Breast epithelium (tissue), 4 donors: ENCODE results near the gene NR4A1. TPM values are rescaled to one million over a fixed set of nuclear protein-coding genes. Genes with fewer than 3 reads are reported as not detected.

Source experiments
- DNase-seq, 2 donors: peaks; one replicate each; pipeline ENCODE4 v3.0.0-alpha.2; 2019; ENCODE audit warnings: low spot score in 2 of 2
- H3K27ac ChIP-seq, 2 donors: fragments of 200-600 bp; sonication (generic) in 1 of 2; one replicate each; pipeline ENCODE4 v1.5.1; 2016 to 2019; ENCODE audit warnings: mild to moderate bottlenecking in 1 of 2
- H3K27me3 ChIP-seq, 2 donors: fragments of 200-600 bp; sonication (generic) in 1 of 2; one replicate each; pipeline versions ENCODE4 v1.5.1 to v1.6.0; 2017 to 2019; ENCODE audit warnings: control low read depth in 1 of 2, mild to moderate bottlenecking in 1 of 2
- H3K36me3 ChIP-seq: fragments of 200-600 bp; one replicate; pipeline ENCODE4 v1.5.1; 2019
- H3K4me1 ChIP-seq, 2 donors: fragments of 200-600 bp; sonication (generic); one replicate each; pipeline ENCODE4 v1.5.1; 2016 to 2019; ENCODE audit warnings: control low read depth in 1 of 2
- H3K4me3 ChIP-seq, 3 donors: fragments of 200-600 bp; sonication (generic); 1 replicate in 2 of 3; 2 replicates in 1 of 3; pipeline ENCODE4 v1.5.1; 2016 to 2019; ENCODE audit warnings: mild to moderate bottlenecking in 3 of 3, moderate library complexity in 2 of 3
- H3K9me3 ChIP-seq, 2 donors: fragments of 200-600 bp; sonication (generic) in 1 of 2; one replicate each; pipeline ENCODE4 v1.5.1; 2016 to 2019; ENCODE audit warnings: control low read depth in 1 of 2
- POLR2A ChIP-seq: fragments of 450-650 bp; IDR thresholded peaks from one replicate; pipeline ENCODE4 v1.6.1; 2016; ENCODE audit warnings: antibody characterized with exemption, mild to moderate bottlenecking, moderate library complexity
- POLR2AphosphoS5 ChIP-seq, 3 donors: sonication (generic); formaldehyde crosslinking; IDR thresholded peaks; one replicate each; pipeline ENCODE4 v1.6.1; 2017; ENCODE audit warnings: antibody characterized with exemption in 3 of 3
- intact Hi-C: fragments of 100-400 bp; cut with DNase I; formaldehyde crosslinking; loops from one replicate; pipeline ENCODE4 v1.15.1; 2023; ENCODE audit warnings: low total_unique reads
- total RNA-seq, 3 donors: library from RNA; depleted of rRNA; stranded (reverse); fragments of >200 nt; gene quantifications; one replicate each; pipeline ENCODE4 v1.1.0, GENCODE V29; 2016
- TF ChIP-seq, protein P1 (sequence below), 3 donors: fragments of 450-650 bp; IDR thresholded peaks; one replicate each; pipeline ENCODE4 v1.5.1; 2016 to 2017; ENCODE audit warnings: antibody characterized with exemption in 3 of 3, mild to moderate bottlenecking in 3 of 3, moderate library complexity in 3 of 3

The NR4A1 gene
- total RNA-seq, 3 donors from 2014 or later: 35.7 to 154 (median 66.2) TPM

DNA sequence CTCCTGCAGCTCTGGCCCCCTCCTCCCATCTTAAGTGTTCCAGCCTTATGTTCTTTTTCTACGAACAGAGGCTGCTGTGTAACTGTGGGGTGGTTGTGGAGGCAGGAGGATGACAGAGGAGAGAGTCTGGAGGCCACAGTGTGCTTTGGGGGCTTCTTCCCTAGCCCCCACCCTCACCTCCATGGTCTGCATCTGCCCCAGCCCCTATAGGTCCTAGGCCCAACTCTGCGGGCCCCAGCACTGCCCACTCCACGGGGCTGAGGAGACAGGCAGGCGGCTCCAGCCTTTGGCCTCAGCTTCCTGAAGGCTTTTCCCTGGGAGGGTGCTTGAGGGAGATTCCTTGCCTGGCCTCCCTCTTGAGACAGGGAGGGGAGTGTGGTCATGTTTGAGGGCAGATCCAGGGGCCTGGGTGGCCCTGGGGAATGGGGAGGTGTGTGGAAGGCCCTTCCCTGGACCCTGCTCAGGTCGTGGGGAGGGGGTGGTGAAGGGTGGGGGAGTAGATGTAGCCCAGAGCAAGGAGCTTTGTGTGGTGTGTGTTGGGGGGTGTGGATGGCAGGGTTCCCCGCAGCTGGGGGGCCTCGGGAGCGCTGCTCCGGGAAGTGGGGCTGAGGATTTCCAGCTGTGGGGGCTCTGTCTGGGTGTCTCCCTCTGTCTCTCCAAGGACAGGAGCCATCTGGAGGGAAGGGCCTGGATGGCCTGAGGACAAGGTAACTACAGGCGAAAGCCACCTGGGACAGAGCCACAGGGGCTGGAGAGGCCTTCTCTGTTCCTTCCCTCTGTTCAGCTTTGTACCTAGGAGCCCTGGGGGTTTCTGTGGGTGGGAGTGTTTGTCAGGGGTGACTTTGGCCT is 29.4 kb downstream of the NR4A1 start:
- no peak overlapping the region for H3K4me3 ChIP-seq
- no peaks in the 10 kb centered on the region for H3K9me3 ChIP-seq
- intact Hi-C loops: loop anchor here (5.0 kb wide), 1 partner anchor 53 kb away; no protein-coding TSS in a partner anchor
- TF ChIP-seq, protein P1, sequence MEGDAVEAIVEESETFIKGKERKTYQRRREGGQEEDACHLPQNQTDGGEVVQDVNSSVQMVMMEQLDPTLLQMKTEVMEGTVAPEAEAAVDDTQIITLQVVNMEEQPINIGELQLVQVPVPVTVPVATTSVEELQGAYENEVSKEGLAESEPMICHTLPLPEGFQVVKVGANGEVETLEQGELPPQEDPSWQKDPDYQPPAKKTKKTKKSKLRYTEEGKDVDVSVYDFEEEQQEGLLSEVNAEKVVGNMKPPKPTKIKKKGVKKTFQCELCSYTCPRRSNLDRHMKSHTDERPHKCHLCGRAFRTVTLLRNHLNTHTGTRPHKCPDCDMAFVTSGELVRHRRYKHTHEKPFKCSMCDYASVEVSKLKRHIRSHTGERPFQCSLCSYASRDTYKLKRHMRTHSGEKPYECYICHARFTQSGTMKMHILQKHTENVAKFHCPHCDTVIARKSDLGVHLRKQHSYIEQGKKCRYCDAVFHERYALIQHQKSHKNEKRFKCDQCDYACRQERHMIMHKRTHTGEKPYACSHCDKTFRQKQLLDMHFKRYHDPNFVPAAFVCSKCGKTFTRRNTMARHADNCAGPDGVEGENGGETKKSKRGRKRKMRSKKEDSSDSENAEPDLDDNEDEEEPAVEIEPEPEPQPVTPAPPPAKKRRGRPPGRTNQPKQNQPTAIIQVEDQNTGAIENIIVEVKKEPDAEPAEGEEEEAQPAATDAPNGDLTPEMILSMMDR (IDR thresholded peaks at IDR 0.05): no peak
- no peak for TF ChIP-seq POLR2AphosphoS5 (IDR thresholded peaks at IDR 0.05)
- no peak for TF ChIP-seq POLR2A
- H3K27me3 ChIP-seq: no peaks in the 10 kb centered on the region
- no peaks in the 10 kb centered on the region for H3K36me3 ChIP-seq
- H3K4me1 ChIP-seq: peaks cover 0 to 15% of the 10 kb centered on the region in 2 donors
- no peak for DNase-seq
- H3K27ac ChIP-seq: peak overlapping the region; percentile 58 to 89

DNA sequence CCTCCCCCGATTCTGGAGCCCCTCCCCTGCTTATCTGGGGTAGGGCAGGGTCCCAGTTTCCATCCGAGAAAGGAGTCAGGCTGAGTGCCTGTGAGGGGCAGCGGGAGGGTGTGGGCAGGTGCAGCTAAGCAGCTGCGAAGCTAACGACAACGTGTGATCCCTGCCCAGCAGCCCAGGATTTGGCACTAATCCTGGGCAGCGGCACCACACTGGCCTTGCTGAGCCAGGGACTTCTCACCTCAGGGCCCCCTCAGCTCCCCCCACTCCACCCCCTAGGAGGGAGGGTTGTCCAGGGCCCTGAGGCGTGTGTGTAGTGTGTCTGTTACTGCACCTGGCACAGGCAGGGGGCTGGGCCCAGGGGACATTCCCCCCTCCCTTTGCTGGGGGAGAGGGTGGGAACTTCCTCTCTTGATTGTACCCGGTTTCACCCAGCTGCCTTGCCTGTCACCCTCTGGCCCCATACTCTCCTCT is 30.1 kb downstream of the NR4A1 start:
- Histone ChIP-seq H3K27me3 (no peaks in the 10 kb centered on the region), H3K4me1 (peaks cover 0 to 15% of the 10 kb centered on the region in 2 donors), H3K27ac (peak overlapping the region; percentile 58 to 89), H3K9me3 (no peaks in the 10 kb centered on the region), H3K36me3 (no peaks in the 10 kb centered on the region), H3K4me3 (peak overlapping the region in 1 of 3 donors; percentile 37)
- intact Hi-C loops: loop anchor here (5.0 kb wide), 1 partner anchor 54 kb away; no protein-coding TSS in a partner anchor
- DNase-seq: no peak
- TF ChIP-seq POLR2A: no peak
- TF ChIP-seq, protein P1 (IDR thresholded peaks at IDR 0.05): no peak
- TF ChIP-seq POLR2AphosphoS5 (IDR thresholded peaks at IDR 0.05): no peak

DNA sequence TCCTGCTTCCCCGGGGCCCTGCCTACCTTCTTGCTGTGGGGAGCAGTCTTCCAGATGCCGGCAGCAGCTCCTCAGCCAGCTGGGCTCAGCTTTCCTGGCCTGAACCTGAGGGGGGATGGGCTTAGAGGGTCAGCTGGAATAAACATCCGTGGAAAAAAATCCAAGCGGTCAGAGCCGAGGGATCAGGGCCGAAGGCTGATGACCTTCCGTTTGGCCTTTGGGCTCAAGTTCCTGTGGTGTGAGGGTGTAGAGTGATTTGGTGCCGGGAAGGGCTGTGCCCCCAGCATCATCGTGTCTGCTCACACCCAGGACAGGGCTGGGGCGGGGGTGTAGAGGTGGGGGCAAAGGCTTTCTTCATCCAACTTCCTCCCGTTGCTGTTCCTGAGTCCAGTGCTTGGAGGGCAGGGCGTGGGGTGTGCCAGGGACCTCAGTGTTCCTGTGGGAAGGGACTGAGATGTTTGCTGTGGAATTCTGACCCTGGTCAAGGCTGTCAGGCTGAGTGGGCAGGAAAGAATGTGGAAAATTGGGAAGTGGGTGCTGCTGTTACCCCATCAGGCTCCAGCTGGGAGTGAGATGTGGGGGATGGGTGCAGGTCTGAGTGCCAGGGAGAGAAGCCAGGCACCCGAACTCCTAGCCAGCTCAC is 30.9 kb downstream of the NR4A1 start:
- TF ChIP-seq POLR2A (no peak), POLR2AphosphoS5 (IDR thresholded peaks at IDR 0.05) (no peak)
- TF ChIP-seq, protein P1 (IDR thresholded peaks at IDR 0.05): no peak
- peak overlapping the region in 1 of 3 donors; percentile 37 for H3K4me3 ChIP-seq
- H3K36me3 ChIP-seq: no peaks in the 10 kb centered on the region
- no peaks in the 10 kb centered on the region for H3K27me3 ChIP-seq
- H3K27ac ChIP-seq: peak overlapping the region; percentile 58 to 89
- no peak for DNase-seq
- intact Hi-C loops: loop anchor here (5.0 kb wide), 1 partner anchor 55 kb away; no protein-coding TSS in a partner anchor
- H3K9me3 ChIP-seq: no peaks in the 10 kb centered on the region
- H3K4me1 ChIP-seq: peaks cover 0 to 15% of the 10 kb centered on the region in 2 donors

DNA sequence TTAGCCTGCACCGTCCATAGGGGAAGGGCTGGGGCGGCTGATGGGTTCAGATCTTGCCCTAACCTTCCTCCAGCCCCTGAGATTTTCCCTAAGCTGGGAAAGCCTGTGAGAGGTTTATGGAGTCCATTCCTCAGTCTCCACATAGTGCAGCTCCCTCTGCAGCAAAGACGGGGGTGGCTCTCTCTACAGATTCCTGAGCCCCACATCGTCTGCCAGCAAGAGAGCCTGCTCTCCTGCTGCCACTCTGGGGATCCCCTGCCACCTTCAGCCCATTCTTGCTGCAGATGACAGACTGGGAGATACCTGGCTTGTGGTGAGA is 31.4 kb downstream of the NR4A1 start:
- DNase-seq: no peak
- peaks cover 0 to 15% of the 10 kb centered on the region in 2 donors for H3K4me1 ChIP-seq
- intact Hi-C loops: loop anchor here (5.0 kb wide), 1 partner anchor 55 kb away; no protein-coding TSS in a partner anchor
- no peaks in the 10 kb centered on the region for H3K36me3 ChIP-seq
- no peaks in the 10 kb centered on the region for H3K27me3 ChIP-seq
- no peak overlapping the region for H3K4me3 ChIP-seq
- TF ChIP-seq POLR2A (no peak), POLR2AphosphoS5 (IDR thresholded peaks at IDR 0.05) (no peak)
- TF ChIP-seq, protein P1 (IDR thresholded peaks at IDR 0.05): no peak
- H3K27ac ChIP-seq: peak overlapping the region; percentile 58 to 89
- no peaks in the 10 kb centered on the region for H3K9me3 ChIP-seq
